ENCODE results near the gene CTNNAL1.

CTNNAL1 gene

GRCh38 chr9:108983885-108984284 is 29.4 kb downstream of the CTNNAL1 start:
- TF ChIP-seq MAX (IDR thresholded peaks at IDR 0.05) = no peak
- no peak for TF ChIP-seq EP300 (IDR thresholded peaks at IDR 0.05; ENCODE audit: borderline replicate concordance)
- no peak for TF ChIP-seq YY1 (IDR thresholded peaks at IDR 0.05; ENCODE audit: low read depth)
- no peak for TF ChIP-seq RAD21 (IDR thresholded peaks at IDR 0.05; ENCODE audit: low read depth)
- TF ChIP-seq TEAD4 (IDR thresholded peaks at IDR 0.05) = no peak
- TF ChIP-seq FOXM1 (IDR thresholded peaks at IDR 0.05; ENCODE audit: borderline replicate concordance, low read depth) = no peak
- TF ChIP-seq CEBPB (IDR thresholded peaks at IDR 0.05) = no peak
- no peak for TF ChIP-seq CREB1 (IDR thresholded peaks at IDR 0.05; ENCODE audit: low read depth)
- TF ChIP-seq NFIC (IDR thresholded peaks at IDR 0.05) = no peak
- TF ChIP-seq EGR1 (IDR thresholded peaks at IDR 0.05) = no peak
- no peak for TF ChIP-seq ZBTB7A (IDR thresholded peaks at IDR 0.05; ENCODE audit: low read depth)
- no peak for TF ChIP-seq USF1 (IDR thresholded peaks at IDR 0.05)
- TF ChIP-seq REST (IDR thresholded peaks at IDR 0.05; ENCODE audit: low read depth) = no peak

DNA sequence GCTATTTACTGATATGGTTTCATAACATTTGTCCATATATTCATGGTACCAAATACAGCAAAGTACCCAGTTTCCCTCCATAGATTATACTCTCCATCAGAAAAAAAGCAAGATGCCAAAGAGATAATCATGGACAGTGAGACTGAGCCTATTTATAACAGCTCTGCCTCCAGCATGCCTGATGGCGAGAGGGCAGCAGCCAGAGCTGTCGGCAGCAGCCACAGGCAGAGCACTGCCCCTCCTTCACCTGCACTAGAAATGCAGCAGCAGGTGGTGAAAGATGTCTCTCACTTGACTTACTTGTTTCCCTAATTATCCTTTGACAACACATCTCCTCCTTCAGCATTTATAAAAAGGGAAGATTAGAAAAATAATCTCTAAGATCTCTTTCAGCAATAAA is 32.4 kb downstream of the CTNNAL1 start:
- no peak for TF ChIP-seq REST (IDR thresholded peaks at IDR 0.05; ENCODE audit: low read depth)
- no peak for TF ChIP-seq RAD21 (IDR thresholded peaks at IDR 0.05; ENCODE audit: low read depth)
- TF ChIP-seq YY1 (IDR thresholded peaks at IDR 0.05; ENCODE audit: low read depth) = no peak
- TF ChIP-seq NFIC (IDR thresholded peaks at IDR 0.05) = no peak
- no peak for TF ChIP-seq TCF12 (IDR thresholded peaks at IDR 0.05; ENCODE audit: low read depth)
- no peak for TF ChIP-seq ZBTB7A (IDR thresholded peaks at IDR 0.05; ENCODE audit: low read depth)
- TF ChIP-seq MAX (IDR thresholded peaks at IDR 0.05) = no peak
- TF ChIP-seq CEBPB (IDR thresholded peaks at IDR 0.05) = no peak
- TF ChIP-seq EP300 (IDR thresholded peaks at IDR 0.05; ENCODE audit: borderline replicate concordance) = no peak
- no peak for TF ChIP-seq USF1 (IDR thresholded peaks at IDR 0.05)
- no peak for TF ChIP-seq TAF1 (IDR thresholded peaks at IDR 0.05; ENCODE audit: low read depth)
- TF ChIP-seq TEAD4 (IDR thresholded peaks at IDR 0.05) = no peak
- no peak for TF ChIP-seq EGR1 (IDR thresholded peaks at IDR 0.05)
- TF ChIP-seq FOXM1 (IDR thresholded peaks at IDR 0.05; ENCODE audit: borderline replicate concordance, low read depth) = no peak
- no peak for TF ChIP-seq CREB1 (IDR thresholded peaks at IDR 0.05; ENCODE audit: low read depth)

- TF ChIP-seq YY1 (IDR thresholded peaks at IDR 0.05; ENCODE audit: low read depth) = no peak
- TF ChIP-seq TCF12 (IDR thresholded peaks at IDR 0.05; ENCODE audit: low read depth) = no peak
Measured at GRCh38 chr9:108978205-108978604, 35.1 kb downstream of the CTNNAL1 start.

GRCh38 chr9:108973895-108974294 is 39.4 kb downstream of the CTNNAL1 start:
- TF ChIP-seq EP300 (IDR thresholded peaks at IDR 0.05; ENCODE audit: borderline replicate concordance) (no peak), EGR1 (IDR thresholded peaks at IDR 0.05) (no peak), FOXM1 (IDR thresholded peaks at IDR 0.05; ENCODE audit: borderline replicate concordance, low read depth) (no peak), CREB1 (IDR thresholded peaks at IDR 0.05; ENCODE audit: low read depth) (no peak), TAF1 (IDR thresholded peaks at IDR 0.05; ENCODE audit: low read depth) (no peak), USF1 (IDR thresholded peaks at IDR 0.05) (no peak), MAX (IDR thresholded peaks at IDR 0.05) (no peak), REST (IDR thresholded peaks at IDR 0.05; ENCODE audit: low read depth) (no peak), ZBTB7A (IDR thresholded peaks at IDR 0.05; ENCODE audit: low read depth) (no peak), YY1 (IDR thresholded peaks at IDR 0.05; ENCODE audit: low read depth) (no peak), CEBPB (IDR thresholded peaks at IDR 0.05) (no peak)

Data from Ishikawa (cell line).